HEK293 (cell line): ENCODE data around the gene PPM1N.

ENCODE experiments used
- EGR2 ChIP-seq: fragments of 450-650 bp; formaldehyde crosslinking; IDR thresholded peaks from 2 replicates; pipeline ENCODE4 v1.5.1; 2016; ENCODE audit warnings: low read depth, missing biosample characterization, missing genetic modification characterization
- IKZF3 ChIP-seq: fragments of 450-650 bp; IDR thresholded peaks from 2 replicates; pipeline ENCODE4 v1.5.0; 2018; ENCODE audit warnings: missing biosample characterization, mild to moderate bottlenecking, missing genetic modification characterization, moderate library complexity
- TCF7L2 ChIP-seq: IDR thresholded peaks from 2 replicates; pipeline ENCODE4 v1.6.1; 2011; ENCODE audit warnings: low read depth, mild to moderate bottlenecking, inconsistent platforms, low read length, moderate library complexity, borderline replicate concordance
- ZNF223 ChIP-seq: fragments of 450-650 bp; formaldehyde crosslinking; IDR thresholded peaks from 2 replicates; pipeline ENCODE4 v1.5.1; 2016; ENCODE audit warnings: missing biosample characterization, missing genetic modification characterization
- ZNF24 ChIP-seq: fragments of 450-650 bp; formaldehyde crosslinking; IDR thresholded peaks from 2 replicates; pipeline ENCODE4 v1.5.1; 2016; ENCODE audit warnings: missing biosample characterization, missing genetic modification characterization
- ZNF274 ChIP-seq, 2 experiments: fragments of 200-500 bp in 1 of 2; fragments of 450-650 bp in 1 of 2; sonication (Bioruptor generic) in 1 of 2; formaldehyde crosslinking in 1 of 2; IDR thresholded peaks; 2 replicates each; pipeline versions ENCODE4 v1.5.1 to v1.6.1; 2014 to 2016; ENCODE audit warnings: borderline replicate concordance in 1 of 2, inconsistent platforms in 1 of 2, low read length in 1 of 2, missing biosample characterization in 1 of 2, missing genetic modification characterization in 1 of 2
- ZNF302 ChIP-seq: fragments of 450-650 bp; formaldehyde crosslinking; IDR thresholded peaks from 2 replicates; pipeline ENCODE4 v1.5.1; 2016; ENCODE audit warnings: missing biosample characterization, missing genetic modification characterization, low read depth
- ZNF473 ChIP-seq: fragments of 450-650 bp; formaldehyde crosslinking; IDR thresholded peaks from 2 replicates; pipeline ENCODE4 v1.5.1; 2017; ENCODE audit warnings: missing biosample characterization, missing genetic modification characterization
- ZNF555 ChIP-seq: fragments of 450-650 bp; formaldehyde crosslinking; conservative IDR thresholded peaks from 2 replicates; pipeline ENCODE4 v1.5.1; 2017; ENCODE audit warnings: missing biosample characterization, mild to moderate bottlenecking, missing genetic modification characterization, inconsistent platforms
- ZNF561 ChIP-seq: fragments of 450-650 bp; IDR thresholded peaks from 2 replicates; pipeline ENCODE4 v1.5.1; 2018; ENCODE audit warnings: missing biosample characterization, missing genetic modification characterization, borderline replicate concordance
- ZNF600 ChIP-seq: fragments of 450-650 bp; formaldehyde crosslinking; IDR thresholded peaks from 2 replicates; pipeline ENCODE4 v1.5.1; 2016; ENCODE audit warnings: missing biosample characterization, missing genetic modification characterization
- ZNF785 ChIP-seq: fragments of 450-650 bp; formaldehyde crosslinking; IDR thresholded peaks from 2 replicates; pipeline ENCODE4 v1.5.1; 2016; ENCODE audit warnings: missing biosample characterization, missing genetic modification characterization
- ZNF837 ChIP-seq: fragments of 450-650 bp; formaldehyde crosslinking; IDR thresholded peaks from 2 replicates; pipeline ENCODE4 v1.5.1; 2016; ENCODE audit warnings: missing biosample characterization, missing genetic modification characterization
- TF ChIP-seq, protein P1 (sequence below): fragments of 450-650 bp; formaldehyde crosslinking; IDR thresholded peaks from 2 replicates; pipeline ENCODE4 v1.5.1; 2017; ENCODE audit warnings: missing biosample characterization, missing genetic modification characterization
- TF ChIP-seq, protein P2 (sequence below): sonication (generic); formaldehyde crosslinking; IDR thresholded peaks from 2 replicates; pipeline ENCODE4 v1.8.1; 2022; ENCODE audit warnings: mild to moderate bottlenecking, moderate library complexity, missing genetic modification reagents
- TF ChIP-seq, protein P3 (sequence below): fragments of 450-650 bp; formaldehyde crosslinking; IDR thresholded peaks from 2 replicates; pipeline ENCODE4 v1.5.1; 2016; ENCODE audit warnings: missing biosample characterization, missing genetic modification characterization
- TF ChIP-seq, protein P4 (sequence below): fragments of 450-650 bp; formaldehyde crosslinking; optimal IDR thresholded peaks from 2 replicates; pipeline ENCODE3; 2016; ENCODE audit warnings: missing biosample characterization, mild to moderate bottlenecking, missing genetic modification characterization
- TF ChIP-seq, protein P5 (sequence below): fragments of 450-650 bp; formaldehyde crosslinking; conservative IDR thresholded peaks from 2 replicates; pipeline ENCODE4 v1.5.1; 2016; ENCODE audit warnings: low read depth, missing biosample characterization, missing genetic modification characterization
- TF ChIP-seq, protein P6 (sequence below): fragments of 450-650 bp; formaldehyde crosslinking; IDR thresholded peaks from 2 replicates; pipeline ENCODE4 v1.5.1; 2016; ENCODE audit warnings: missing biosample characterization, missing genetic modification characterization, borderline replicate concordance

Gene PPM1N

DNA sequence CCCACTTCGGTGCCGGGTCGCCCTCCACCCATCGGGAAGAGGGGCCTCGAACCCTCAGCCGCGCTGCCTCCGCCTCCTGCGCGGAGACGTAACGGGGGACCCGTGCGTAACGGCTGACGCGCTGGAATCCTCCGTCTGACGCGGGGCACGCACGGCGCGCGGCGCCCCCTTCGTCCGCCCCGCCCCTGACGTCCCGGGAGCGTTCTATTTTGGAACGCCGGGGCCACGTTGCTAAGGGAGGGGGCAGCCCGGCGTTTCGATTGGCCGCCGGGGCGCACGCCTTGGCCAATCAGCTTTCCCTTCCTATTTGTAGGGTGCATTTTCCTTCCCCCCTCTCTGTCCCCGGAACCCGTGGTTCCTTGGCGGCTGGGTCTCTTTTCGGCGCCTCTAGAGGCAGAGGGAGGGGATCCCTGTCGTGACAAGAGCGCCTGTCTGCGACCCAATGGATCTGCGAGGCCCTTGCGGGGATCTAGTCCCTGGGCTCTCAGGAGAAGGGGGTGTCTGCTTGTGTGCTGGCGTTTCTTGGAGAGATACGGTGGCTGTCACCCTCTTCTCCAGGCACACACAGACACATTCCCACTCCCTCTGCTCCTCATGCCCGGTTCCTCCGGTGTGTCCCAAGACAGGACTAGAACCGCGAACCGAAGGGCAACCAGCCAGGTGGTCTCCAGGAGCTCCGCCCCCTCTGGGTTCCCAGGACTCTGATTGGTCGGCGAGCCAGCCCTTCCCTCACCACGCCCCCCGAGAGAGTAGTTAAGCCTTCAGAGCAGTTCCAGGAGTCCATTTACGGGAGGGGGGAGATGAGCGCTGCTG lies 28.9 kb upstream of the PPM1N start (continued):
- TF ChIP-seq, protein P1, sequence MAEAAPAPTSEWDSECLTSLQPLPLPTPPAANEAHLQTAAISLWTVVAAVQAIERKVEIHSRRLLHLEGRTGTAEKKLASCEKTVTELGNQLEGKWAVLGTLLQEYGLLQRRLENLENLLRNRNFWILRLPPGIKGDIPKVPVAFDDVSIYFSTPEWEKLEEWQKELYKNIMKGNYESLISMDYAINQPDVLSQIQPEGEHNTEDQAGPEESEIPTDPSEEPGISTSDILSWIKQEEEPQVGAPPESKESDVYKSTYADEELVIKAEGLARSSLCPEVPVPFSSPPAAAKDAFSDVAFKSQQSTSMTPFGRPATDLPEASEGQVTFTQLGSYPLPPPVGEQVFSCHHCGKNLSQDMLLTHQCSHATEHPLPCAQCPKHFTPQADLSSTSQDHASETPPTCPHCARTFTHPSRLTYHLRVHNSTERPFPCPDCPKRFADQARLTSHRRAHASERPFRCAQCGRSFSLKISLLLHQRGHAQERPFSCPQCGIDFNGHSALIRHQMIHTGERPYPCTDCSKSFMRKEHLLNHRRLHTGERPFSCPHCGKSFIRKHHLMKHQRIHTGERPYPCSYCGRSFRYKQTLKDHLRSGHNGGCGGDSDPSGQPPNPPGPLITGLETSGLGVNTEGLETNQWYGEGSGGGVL (tag by site-specific recombination) = 0 out of 2 replicates have a peak, but pooled peaks have one; percentile 6
- no peak for TF ChIP-seq EGR2 (tag by site-specific recombination)
- no peak; the same call in 1 of the 2 replicates for TF ChIP-seq ZNF785 (tag by site-specific recombination)
- TF ChIP-seq, protein P2, sequence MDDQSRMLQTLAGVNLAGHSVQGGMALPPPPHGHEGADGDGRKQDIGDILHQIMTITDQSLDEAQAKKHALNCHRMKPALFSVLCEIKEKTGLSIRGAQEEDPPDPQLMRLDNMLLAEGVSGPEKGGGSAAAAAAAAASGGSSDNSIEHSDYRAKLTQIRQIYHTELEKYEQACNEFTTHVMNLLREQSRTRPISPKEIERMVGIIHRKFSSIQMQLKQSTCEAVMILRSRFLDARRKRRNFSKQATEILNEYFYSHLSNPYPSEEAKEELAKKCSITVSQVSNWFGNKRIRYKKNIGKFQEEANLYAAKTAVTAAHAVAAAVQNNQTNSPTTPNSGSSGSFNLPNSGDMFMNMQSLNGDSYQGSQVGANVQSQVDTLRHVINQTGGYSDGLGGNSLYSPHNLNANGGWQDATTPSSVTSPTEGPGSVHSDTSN (CRISPR knock-in tag) = no peak
- TF ChIP-seq, protein P3, sequence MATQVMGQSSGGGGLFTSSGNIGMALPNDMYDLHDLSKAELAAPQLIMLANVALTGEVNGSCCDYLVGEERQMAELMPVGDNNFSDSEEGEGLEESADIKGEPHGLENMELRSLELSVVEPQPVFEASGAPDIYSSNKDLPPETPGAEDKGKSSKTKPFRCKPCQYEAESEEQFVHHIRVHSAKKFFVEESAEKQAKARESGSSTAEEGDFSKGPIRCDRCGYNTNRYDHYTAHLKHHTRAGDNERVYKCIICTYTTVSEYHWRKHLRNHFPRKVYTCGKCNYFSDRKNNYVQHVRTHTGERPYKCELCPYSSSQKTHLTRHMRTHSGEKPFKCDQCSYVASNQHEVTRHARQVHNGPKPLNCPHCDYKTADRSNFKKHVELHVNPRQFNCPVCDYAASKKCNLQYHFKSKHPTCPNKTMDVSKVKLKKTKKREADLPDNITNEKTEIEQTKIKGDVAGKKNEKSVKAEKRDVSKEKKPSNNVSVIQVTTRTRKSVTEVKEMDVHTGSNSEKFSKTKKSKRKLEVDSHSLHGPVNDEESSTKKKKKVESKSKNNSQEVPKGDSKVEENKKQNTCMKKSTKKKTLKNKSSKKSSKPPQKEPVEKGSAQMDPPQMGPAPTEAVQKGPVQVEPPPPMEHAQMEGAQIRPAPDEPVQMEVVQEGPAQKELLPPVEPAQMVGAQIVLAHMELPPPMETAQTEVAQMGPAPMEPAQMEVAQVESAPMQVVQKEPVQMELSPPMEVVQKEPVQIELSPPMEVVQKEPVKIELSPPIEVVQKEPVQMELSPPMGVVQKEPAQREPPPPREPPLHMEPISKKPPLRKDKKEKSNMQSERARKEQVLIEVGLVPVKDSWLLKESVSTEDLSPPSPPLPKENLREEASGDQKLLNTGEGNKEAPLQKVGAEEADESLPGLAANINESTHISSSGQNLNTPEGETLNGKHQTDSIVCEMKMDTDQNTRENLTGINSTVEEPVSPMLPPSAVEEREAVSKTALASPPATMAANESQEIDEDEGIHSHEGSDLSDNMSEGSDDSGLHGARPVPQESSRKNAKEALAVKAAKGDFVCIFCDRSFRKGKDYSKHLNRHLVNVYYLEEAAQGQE = no peak
- TF ChIP-seq ZNF837 (tag by site-specific recombination) = no peak
- TF ChIP-seq, protein P4, sequence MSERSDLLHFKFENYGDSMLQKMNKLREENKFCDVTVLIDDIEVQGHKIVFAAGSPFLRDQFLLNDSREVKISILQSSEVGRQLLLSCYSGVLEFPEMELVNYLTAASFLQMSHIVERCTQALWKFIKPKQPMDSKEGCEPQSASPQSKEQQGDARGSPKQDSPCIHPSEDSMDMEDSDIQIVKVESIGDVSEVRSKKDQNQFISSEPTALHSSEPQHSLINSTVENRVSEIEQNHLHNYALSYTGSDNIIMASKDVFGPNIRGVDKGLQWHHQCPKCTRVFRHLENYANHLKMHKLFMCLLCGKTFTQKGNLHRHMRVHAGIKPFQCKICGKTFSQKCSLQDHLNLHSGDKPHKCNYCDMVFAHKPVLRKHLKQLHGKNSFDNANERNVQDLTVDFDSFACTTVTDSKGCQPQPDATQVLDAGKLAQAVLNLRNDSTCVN (tag by site-specific recombination) = peak; percentile 90
- TF ChIP-seq ZNF473 (tag by site-specific recombination) = no peak
- 0 out of 2 replicates have a peak, but pooled peaks have one; percentile 11 for TF ChIP-seq ZNF600 (tag by site-specific recombination)
- no peak for TF ChIP-seq TCF7L2
- peak; percentile 5; the same call in 1 of the 2 replicates for TF ChIP-seq ZNF24
- TF ChIP-seq, protein P5, sequence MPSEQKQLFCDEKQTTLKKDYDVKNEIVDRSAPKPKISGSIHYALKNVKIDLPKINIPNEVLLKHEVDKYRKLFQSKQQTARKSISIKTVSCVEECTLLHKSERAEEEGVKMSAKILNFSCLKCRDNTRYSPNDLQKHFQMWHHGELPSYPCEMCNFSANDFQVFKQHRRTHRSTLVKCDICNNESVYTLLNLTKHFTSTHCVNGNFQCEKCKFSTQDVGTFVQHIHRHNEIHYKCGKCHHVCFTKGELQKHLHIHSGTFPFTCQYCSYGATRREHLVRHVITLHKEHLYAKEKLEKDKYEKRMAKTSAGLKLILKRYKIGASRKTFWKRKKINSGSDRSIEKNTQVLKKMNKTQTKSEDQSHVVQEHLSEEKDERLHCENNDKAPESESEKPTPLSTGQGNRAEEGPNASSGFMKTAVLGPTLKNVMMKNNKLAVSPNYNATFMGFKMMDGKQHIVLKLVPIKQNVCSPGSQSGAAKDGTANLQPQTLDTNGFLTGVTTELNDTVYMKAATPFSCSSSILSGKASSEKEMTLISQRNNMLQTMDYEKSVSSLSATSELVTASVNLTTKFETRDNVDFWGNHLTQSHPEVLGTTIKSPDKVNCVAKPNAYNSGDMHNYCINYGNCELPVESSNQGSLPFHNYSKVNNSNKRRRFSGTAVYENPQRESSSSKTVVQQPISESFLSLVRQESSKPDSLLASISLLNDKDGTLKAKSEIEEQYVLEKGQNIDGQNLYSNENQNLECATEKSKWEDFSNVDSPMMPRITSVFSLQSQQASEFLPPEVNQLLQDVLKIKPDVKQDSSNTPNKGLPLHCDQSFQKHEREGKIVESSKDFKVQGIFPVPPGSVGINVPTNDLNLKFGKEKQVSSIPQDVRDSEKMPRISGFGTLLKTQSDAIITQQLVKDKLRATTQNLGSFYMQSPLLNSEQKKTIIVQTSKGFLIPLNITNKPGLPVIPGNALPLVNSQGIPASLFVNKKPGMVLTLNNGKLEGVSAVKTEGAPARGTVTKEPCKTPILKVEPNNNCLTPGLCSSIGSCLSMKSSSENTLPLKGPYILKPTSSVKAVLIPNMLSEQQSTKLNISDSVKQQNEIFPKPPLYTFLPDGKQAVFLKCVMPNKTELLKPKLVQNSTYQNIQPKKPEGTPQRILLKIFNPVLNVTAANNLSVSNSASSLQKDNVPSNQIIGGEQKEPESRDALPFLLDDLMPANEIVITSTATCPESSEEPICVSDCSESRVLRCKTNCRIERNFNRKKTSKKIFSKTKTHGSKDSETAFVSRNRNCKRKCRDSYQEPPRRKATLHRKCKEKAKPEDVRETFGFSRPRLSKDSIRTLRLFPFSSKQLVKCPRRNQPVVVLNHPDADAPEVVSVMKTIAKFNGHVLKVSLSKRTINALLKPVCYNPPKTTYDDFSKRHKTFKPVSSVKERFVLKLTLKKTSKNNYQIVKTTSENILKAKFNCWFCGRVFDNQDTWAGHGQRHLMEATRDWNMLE (tag by site-specific recombination) = no peak
- TF ChIP-seq, protein P6, sequence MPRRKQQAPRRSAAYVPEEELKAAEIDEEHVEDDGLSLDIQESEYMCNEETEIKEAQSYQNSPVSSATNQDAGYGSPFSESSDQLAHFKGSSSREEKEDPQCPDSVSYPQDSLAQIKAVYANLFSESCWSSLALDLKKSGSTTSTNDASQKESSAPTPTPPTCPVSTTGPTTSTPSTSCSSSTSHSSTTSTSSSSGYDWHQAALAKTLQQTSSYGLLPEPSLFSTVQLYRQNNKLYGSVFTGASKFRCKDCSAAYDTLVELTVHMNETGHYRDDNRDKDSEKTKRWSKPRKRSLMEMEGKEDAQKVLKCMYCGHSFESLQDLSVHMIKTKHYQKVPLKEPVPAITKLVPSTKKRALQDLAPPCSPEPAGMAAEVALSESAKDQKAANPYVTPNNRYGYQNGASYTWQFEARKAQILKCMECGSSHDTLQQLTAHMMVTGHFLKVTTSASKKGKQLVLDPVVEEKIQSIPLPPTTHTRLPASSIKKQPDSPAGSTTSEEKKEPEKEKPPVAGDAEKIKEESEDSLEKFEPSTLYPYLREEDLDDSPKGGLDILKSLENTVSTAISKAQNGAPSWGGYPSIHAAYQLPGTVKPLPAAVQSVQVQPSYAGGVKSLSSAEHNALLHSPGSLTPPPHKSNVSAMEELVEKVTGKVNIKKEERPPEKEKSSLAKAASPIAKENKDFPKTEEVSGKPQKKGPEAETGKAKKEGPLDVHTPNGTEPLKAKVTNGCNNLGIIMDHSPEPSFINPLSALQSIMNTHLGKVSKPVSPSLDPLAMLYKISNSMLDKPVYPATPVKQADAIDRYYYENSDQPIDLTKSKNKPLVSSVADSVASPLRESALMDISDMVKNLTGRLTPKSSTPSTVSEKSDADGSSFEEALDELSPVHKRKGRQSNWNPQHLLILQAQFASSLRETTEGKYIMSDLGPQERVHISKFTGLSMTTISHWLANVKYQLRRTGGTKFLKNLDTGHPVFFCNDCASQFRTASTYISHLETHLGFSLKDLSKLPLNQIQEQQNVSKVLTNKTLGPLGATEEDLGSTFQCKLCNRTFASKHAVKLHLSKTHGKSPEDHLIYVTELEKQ (tag by site-specific recombination) = no peak
- TF ChIP-seq ZNF561 = peak; percentile 75; the same call in 1 of the 2 replicates
- TF ChIP-seq ZNF302 (tag by site-specific recombination) = no peak
- TF ChIP-seq ZNF274 (IDR thresholded peaks at IDR 0.05; ENCODE audit: low read length) = no peak
- TF ChIP-seq ZNF274 (tag by site-specific recombination; IDR thresholded peaks at IDR 0.05; ENCODE audit: borderline replicate concordance) = no peak
- no peak for TF ChIP-seq ZNF223
- no peak for TF ChIP-seq ZNF555 (tag by site-specific recombination)
- peak; percentile 32; the same call in 1 of the 2 replicates for TF ChIP-seq IKZF3 (tag by site-specific recombination)
